HUES48 (cell line): ENCODE data around the gene MAPK7.

Experiments
- H3K27ac ChIP-seq: one replicate; pipeline ENCODE4 v1.7.0; 2013; ENCODE audit warnings: low read depth, low read length, inconsistent platforms
- H3K27me3 ChIP-seq: 2 replicates; pipeline ENCODE4 v1.6.1; 2013; ENCODE audit warnings: mild to moderate bottlenecking, low read length; ENCODE audit not compliant: control insufficient read depth, insufficient read depth
- H3K36me3 ChIP-seq: 2 replicates; pipeline ENCODE4 v1.6.1; 2013; ENCODE audit warnings: low read length; ENCODE audit not compliant: control insufficient read depth, insufficient read depth
- H3K4me1 ChIP-seq: 2 replicates; pipeline ENCODE4 v1.6.1; 2013; ENCODE audit warnings: mild to moderate bottlenecking, low read length; ENCODE audit not compliant: control insufficient read depth, insufficient read depth
- H3K4me3 ChIP-seq: 2 replicates; pipeline ENCODE4 v1.5.1; 2013; ENCODE audit warnings: mild to moderate bottlenecking, low read depth, low read length
- H3K9ac ChIP-seq: 2 replicates; pipeline ENCODE4 v1.6.1; 2013; ENCODE audit warnings: mild to moderate bottlenecking, low read depth, low read length, moderate library complexity
- H3K9me3 ChIP-seq: 2 replicates; pipeline ENCODE4 v1.6.1; 2013; ENCODE audit warnings: low read length; ENCODE audit not compliant: control insufficient read depth, insufficient read depth

Gene MAPK7

GRCh38 chr17:19381741-19382444 lies 3.6 kb downstream of the MAPK7 start:
- H3K9ac ChIP-seq = no peak overlapping the region
- H3K9me3 ChIP-seq = no peaks in the 10 kb centered on the region
- peaks cover 63% of the 10 kb centered on the region for H3K36me3 ChIP-seq
- no peak overlapping the region for H3K27ac ChIP-seq
- no peak overlapping the region for H3K4me3 ChIP-seq
- no peaks in the 10 kb centered on the region for H3K27me3 ChIP-seq
- H3K4me1 ChIP-seq = peaks cover 10% of the 10 kb centered on the region

- peaks cover 63% of the 10 kb centered on the region for H3K36me3 ChIP-seq
- no peak overlapping the region for H3K27ac ChIP-seq
- H3K27me3 ChIP-seq = no peaks in the 10 kb centered on the region
- peaks cover 13% of the 10 kb centered on the region for H3K4me1 ChIP-seq
- no peak overlapping the region for H3K9ac ChIP-seq
- no peaks in the 10 kb centered on the region for H3K9me3 ChIP-seq
- no peak overlapping the region for H3K4me3 ChIP-seq
Measured at GRCh38 chr17:19382531-19383444, 4.5 kb downstream of the MAPK7 start.

- H3K36me3 ChIP-seq = peaks cover 63% of the 10 kb centered on the region
- H3K4me1 ChIP-seq = peaks cover 17% of the 10 kb centered on the region
- H3K9ac ChIP-seq = no peak overlapping the region
- no peak overlapping the region for H3K4me3 ChIP-seq
- no peaks in the 10 kb centered on the region for H3K9me3 ChIP-seq
- H3K27ac ChIP-seq = no peak overlapping the region
- H3K27me3 ChIP-seq = no peaks in the 10 kb centered on the region
Measured at GRCh38 chr17:19383681-19384470, 5.6 kb downstream of the MAPK7 start.

GRCh38 chr17:19384723-19385391 lies 6.6 kb downstream of the MAPK7 start:
- no peak overlapping the region for H3K4me3 ChIP-seq
- no peaks in the 10 kb centered on the region for H3K9me3 ChIP-seq
- peaks cover 56% of the 10 kb centered on the region for H3K36me3 ChIP-seq
- H3K9ac ChIP-seq = no peak overlapping the region
- peak overlapping the region; percentile 1 for H3K27ac ChIP-seq
- no peaks in the 10 kb centered on the region for H3K27me3 ChIP-seq
- peaks cover 17% of the 10 kb centered on the region for H3K4me1 ChIP-seq

GRCh38 chr17:19385521-19385983 lies 7.3 kb downstream of the MAPK7 start:
- H3K9me3 ChIP-seq = no peaks in the 10 kb centered on the region
- H3K9ac ChIP-seq = no peak overlapping the region
- no peak overlapping the region for H3K27ac ChIP-seq
- H3K36me3 ChIP-seq = peaks cover 49% of the 10 kb centered on the region
- H3K27me3 ChIP-seq = no peaks in the 10 kb centered on the region
- peaks cover 17% of the 10 kb centered on the region for H3K4me1 ChIP-seq
- H3K4me3 ChIP-seq = no peak overlapping the region

- Histone ChIP-seq H3K4me1 (peaks cover 23% of the 10 kb centered on the region), H3K9ac (no peak overlapping the region), H3K9me3 (no peaks in the 10 kb centered on the region), H3K4me3 (no peak overlapping the region), H3K27ac (peak overlapping the region; percentile 83), H3K36me3 (peaks cover 42% of the 10 kb centered on the region), H3K27me3 (no peaks in the 10 kb centered on the region)
Measured at GRCh38 chr17:19386051-19386929, 8.0 kb downstream of the MAPK7 start.

- peaks cover 34% of the 10 kb centered on the region for H3K36me3 ChIP-seq
- H3K4me3 ChIP-seq = no peak within 1 kb of the TSS; the same call in 1 of the 2 replicates
- H3K4me1 ChIP-seq = peaks cover 26% of the 10 kb centered on the region
- peak within 1 kb of the TSS; percentile 83 for H3K27ac ChIP-seq
- H3K9me3 ChIP-seq = no peaks in the 10 kb centered on the region
- H3K9ac ChIP-seq = 0 out of 2 replicates have a peak within 1 kb of the TSS, but pooled peaks have one; percentile 29
- no peaks in the 10 kb centered on the region for H3K27me3 ChIP-seq
Measured at GRCh38 chr17:19386974-19387920, 8.9 kb downstream of the MAPK7 start, which contains the start of gene MFAP4. Gene MFAP4 (minus strand): TSS chr17:19387190. CDS start chr17:19387155, 35 bp downstream.

GRCh38 chr17:19387921-19388521 lies 9.7 kb downstream of the MAPK7 start:
- Histone ChIP-seq H3K9ac (no peak overlapping the region), H3K4me3 (no peak overlapping the region; the same call in 1 of the 2 replicates), H3K9me3 (no peaks in the 10 kb centered on the region), H3K27ac (peak overlapping the region; percentile 83), H3K36me3 (peaks cover 26% of the 10 kb centered on the region), H3K27me3 (no peaks in the 10 kb centered on the region), H3K4me1 (peaks cover 26% of the 10 kb centered on the region)
